ENCODE data around the gene STAC2. TPM values are rescaled to one million over a fixed set of nuclear protein-coding genes. Genes with fewer than 3 reads are reported as not detected.

The STAC2 gene
- total and polyA plus RNA-seq, 7 donors, result under 0.01 to 1.1 (median 0.31) TPM; not detected in 1

DNA sequence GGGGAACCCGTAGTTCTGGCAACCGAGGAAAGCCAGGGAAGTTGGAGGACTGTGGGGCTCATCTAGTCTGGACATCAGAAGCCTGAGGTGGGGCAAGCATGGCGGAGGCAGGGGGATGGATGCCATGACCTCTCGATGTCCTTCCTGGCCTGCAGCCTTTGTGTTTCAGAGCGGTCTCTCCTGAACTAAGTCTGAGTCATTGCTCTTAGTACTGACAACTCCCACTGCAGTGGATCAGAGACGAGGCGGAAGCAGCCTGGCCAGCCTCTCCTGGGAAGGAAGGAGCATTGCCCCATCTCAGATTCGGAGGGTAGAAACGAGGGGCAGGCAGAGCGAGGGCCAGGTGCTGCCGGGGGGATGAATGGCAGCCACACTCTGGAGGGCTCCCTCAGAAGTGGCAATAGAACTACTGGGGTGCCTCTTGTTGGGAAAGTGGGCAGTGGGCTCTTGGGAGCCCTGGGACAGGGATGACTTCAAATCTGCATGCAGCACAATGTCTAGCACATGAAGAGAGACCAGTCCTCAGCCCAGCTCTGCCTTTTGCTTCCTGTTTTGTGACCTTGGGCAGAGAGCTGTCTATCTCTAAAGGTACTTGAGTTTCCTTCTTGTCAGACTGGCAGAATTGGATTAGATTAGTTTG is 3.6 kb upstream of the STAC2 start:
- Histone ChIP-seq H3K4me3 (no peak overlapping the region), H3K9me3 (no peaks in the 10 kb centered on the region), H3K36me3 (no peaks in the 10 kb centered on the region), H3K4me1 (peaks cover 0 to 33% (median 31%) of the 10 kb centered on the region in 4 donors), H3K27ac (no peak overlapping the region), H3K27me3 (peaks cover 30 to 94% (median 60%) of the 10 kb centered on the region in 3 donors)
- intact Hi-C loops (cut with DNase I), result no loop called here
- no peak for DNase-seq
- WGBS, 2 donors, result 77 to 81% methylated on average over 11 of the region's 11 CpGs
- TF ChIP-seq EP300 (IDR thresholded peaks at IDR 0.05) (no peak), CTCF (IDR thresholded peaks at IDR 0.05) (no peak), POLR2A (IDR thresholded peaks at IDR 0.05) (no peak), POLR2AphosphoS5 (IDR thresholded peaks at IDR 0.05) (no peak)

DNA sequence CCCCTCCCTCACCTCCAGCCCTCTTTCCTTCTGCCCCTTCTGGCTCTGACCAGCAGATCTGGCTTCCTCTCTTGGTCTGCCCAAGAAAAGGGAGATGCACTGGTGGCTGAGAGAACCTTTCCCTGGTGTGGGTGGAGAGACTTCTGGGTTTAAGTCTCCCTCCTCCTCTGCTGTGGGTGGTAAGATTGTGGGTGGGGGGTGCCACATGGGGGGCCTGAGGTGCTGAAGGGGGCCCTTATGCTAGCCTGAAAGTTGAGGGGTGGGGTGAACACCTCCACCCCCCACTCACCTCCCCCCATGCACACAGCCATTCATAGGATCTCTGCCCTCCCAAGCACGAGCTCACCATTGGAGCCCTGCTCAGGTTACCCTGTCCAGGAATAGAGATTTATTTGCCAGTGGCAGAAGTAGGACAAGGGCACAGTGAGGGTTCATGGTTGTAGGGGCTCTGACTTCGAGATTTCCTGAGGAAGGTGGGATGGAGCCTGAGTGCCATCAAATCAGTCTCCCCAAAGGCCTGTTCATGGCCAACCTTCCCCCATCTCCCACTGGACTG is 1.7 kb upstream of the STAC2 start:
- no peaks in the 10 kb centered on the region for H3K9me3 ChIP-seq
- H3K4me3 ChIP-seq, result no peak overlapping the region
- WGBS, 2 donors, result 57 to 81% methylated on average over 2 of the region's 2 CpGs
- TF ChIP-seq POLR2AphosphoS5 (IDR thresholded peaks at IDR 0.05), result no peak
- TF ChIP-seq POLR2A (IDR thresholded peaks at IDR 0.05), result no peak
- TF ChIP-seq EP300 (IDR thresholded peaks at IDR 0.05), result no peak
- no peak for TF ChIP-seq CTCF (IDR thresholded peaks at IDR 0.05)
- peaks cover 0 to 33% (median 31%) of the 10 kb centered on the region in 4 donors for H3K4me1 ChIP-seq
- H3K36me3 ChIP-seq, result no peaks in the 10 kb centered on the region
- intact Hi-C loops (cut with DNase I), result no loop called here
- no peak for DNase-seq
- H3K27ac ChIP-seq, result no peak overlapping the region
- peaks cover 30 to 83% (median 50%) of the 10 kb centered on the region in 3 donors for H3K27me3 ChIP-seq

GRCh38 chr17:39225959-39226683 is 376 bp upstream of the STAC2 start:
- no peaks in the 10 kb centered on the region for H3K36me3 ChIP-seq
- H3K9me3 ChIP-seq, result no peaks in the 10 kb centered on the region
- peaks cover 0 to 22% (median 20%) of the 10 kb centered on the region in 4 donors for H3K4me1 ChIP-seq
- intact Hi-C loops (cut with DNase I), result no loop called here
- 15% methylated on average over 24 of the region's 24 CpGs for whole genome bisulfite sequencing, 2 donors
- no peak for TF ChIP-seq CTCF (IDR thresholded peaks at IDR 0.05)
- TF ChIP-seq POLR2AphosphoS5 (IDR thresholded peaks at IDR 0.05), result no peak
- TF ChIP-seq EP300 (IDR thresholded peaks at IDR 0.05), result no peak
- TF ChIP-seq POLR2A (IDR thresholded peaks at IDR 0.05), result no peak
- peak overlapping the region; percentile 19 to 52 (median 45) for H3K4me3 ChIP-seq
- DNase-seq, result peak; percentile 87
- H3K27me3 ChIP-seq, result peaks cover 25 to 72% (median 38%) of the 10 kb centered on the region in 3 donors
- H3K27ac ChIP-seq, result no peak overlapping the region

DNA sequence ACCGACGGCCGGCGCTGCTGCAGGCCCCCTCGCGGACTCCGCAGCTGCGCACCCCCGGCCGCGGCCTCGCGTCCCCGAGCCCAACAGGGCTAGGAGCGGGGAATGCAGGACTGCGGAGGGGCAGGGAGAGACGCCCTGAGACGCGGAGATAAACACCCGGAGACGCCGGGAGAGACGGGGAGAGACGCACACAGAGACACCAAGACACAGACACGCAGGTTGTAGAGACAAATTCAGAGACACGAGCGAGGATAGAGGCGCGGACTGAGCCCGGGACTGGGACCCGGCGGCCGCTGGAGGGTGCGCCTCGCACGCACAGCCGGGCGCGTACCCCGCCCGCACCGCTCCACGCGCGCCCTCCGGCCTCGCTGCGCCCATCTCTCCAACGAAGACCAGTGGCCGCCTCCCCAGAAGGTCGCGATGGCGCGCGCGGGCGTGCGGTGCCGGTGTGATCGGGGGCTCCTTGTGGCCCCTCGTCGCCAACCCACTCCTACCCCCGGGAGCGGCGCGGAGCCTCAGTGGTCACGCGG is 902 bp downstream of the STAC2 start:
- TF ChIP-seq POLR2AphosphoS5 (IDR thresholded peaks at IDR 0.05) (no peak), CTCF (IDR thresholded peaks at IDR 0.05) (no peak), EP300 (IDR thresholded peaks at IDR 0.05) (no peak), POLR2A (IDR thresholded peaks at IDR 0.05) (no peak)
- Histone ChIP-seq H3K9me3 (no peaks in the 10 kb centered on the region), H3K4me3 (peak overlapping the region in 3 of 4 donors; percentile 39 to 52 (median 51)), H3K36me3 (no peaks in the 10 kb centered on the region), H3K4me1 (peaks cover 0 to 22% (median 20%) of the 10 kb centered on the region in 4 donors), H3K27me3 (peaks cover 22 to 59% (median 38%) of the 10 kb centered on the region in 3 donors), H3K27ac (no peak overlapping the region)
- 2 to 4% methylated on average over 68 of the region's 68 CpGs for WGBS, 2 donors
- no peak for DNase-seq
- intact Hi-C loops (cut with DNase I), result no loop called here

Measured in sigmoid colon (tissue), 7 donors.